ENCODE data around the gene GGT5.

GGT5 gene

DNA sequence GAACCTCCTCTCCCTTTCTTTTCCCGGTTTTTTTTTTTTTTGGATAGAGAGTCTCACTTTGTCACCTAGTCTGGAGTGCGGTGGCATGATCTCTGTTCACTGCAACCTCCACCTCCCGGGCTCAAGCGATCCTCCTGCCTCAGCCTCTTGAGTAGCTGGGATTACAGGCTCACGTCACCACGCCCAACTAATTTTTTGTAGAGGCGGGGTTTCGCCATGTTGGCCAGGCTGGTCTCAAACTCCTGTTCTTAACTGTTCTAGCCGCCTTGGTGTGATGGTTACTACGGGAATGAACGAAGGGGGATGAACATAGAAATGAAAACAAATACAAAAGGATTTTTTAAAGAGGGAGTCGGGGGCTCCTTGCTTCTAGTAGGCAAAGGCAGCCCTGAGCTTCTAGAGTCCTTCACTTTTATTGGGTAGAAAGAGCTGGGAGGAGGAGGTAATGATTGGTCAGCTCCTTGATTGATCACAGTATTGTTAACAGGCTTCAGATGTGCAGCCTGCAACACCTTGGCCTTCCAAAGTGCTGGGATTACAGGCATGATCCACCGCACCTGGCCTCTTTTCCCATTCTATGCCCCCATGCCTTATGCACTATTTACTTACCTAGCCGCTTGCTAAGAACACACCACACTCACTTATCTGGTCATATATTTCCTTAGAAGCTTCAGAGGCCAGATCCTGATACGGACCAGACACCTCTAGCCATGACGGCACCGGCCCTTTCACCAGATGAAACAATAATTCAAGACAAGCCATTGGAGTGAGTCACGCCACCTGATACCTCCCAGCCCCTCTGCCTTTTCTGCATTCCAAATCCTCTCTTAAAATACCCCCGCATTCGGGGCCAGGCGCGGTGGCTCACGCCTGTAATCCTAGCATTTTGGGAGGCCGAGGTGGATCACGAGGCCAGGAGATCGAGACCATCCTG lies 42.9 kb downstream of the GGT5 start:
- TF ChIP-seq, protein P1, sequence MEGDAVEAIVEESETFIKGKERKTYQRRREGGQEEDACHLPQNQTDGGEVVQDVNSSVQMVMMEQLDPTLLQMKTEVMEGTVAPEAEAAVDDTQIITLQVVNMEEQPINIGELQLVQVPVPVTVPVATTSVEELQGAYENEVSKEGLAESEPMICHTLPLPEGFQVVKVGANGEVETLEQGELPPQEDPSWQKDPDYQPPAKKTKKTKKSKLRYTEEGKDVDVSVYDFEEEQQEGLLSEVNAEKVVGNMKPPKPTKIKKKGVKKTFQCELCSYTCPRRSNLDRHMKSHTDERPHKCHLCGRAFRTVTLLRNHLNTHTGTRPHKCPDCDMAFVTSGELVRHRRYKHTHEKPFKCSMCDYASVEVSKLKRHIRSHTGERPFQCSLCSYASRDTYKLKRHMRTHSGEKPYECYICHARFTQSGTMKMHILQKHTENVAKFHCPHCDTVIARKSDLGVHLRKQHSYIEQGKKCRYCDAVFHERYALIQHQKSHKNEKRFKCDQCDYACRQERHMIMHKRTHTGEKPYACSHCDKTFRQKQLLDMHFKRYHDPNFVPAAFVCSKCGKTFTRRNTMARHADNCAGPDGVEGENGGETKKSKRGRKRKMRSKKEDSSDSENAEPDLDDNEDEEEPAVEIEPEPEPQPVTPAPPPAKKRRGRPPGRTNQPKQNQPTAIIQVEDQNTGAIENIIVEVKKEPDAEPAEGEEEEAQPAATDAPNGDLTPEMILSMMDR (IDR thresholded peaks at IDR 0.05; ENCODE audit: control extremely low read depth, extremely low read depth, low read depth, missing control alignments), result no peak
- CTCF ChIA-PET, result interaction anchor here (0.9 kb wide), 1 partner anchor 29 kb away, joined by 4 read pairs; no protein-coding TSS in a partner anchor
- no peak for DNase-seq (ENCODE audit: extremely low spot score)
- POLR2A ChIA-PET, result no interaction called here

DNA sequence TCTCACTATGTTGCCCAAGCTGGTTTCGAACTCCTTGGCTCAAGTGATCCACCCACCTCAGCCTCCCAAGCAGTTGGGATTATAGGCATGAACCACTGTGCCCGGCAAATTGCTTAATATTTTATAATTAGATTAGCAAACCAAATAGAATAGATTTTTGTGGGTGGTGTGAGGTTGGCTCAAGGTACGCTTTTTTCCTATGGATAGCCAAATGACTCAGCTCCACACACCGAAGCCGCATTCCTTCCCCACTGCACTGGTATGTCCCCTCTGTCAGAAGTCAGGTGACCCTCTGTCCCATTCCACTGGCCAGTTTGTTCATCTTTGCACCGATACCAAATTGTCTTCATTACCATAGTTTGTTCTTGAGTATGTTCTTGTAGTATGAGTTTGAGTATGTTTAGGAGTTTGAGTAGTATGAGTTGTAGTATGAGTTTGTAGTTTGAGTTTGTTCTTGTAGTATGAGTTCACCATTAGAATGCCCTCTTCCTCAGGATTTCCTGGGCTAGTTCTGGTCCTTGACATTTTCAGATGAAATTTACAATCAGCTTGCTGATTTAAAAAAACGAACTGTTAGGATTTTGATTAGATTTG lies 44.2 kb downstream of the GGT5 start:
- CTCF ChIA-PET, result interaction anchor here (1.3 kb wide), 1 partner anchor 10 kb away, joined by 4 read pairs; no protein-coding TSS in a partner anchor
- POLR2A ChIA-PET, result no interaction called here
- no peak for DNase-seq (ENCODE audit: extremely low spot score)
- TF ChIP-seq, protein P1 (IDR thresholded peaks at IDR 0.05; ENCODE audit: control extremely low read depth, extremely low read depth, low read depth, missing control alignments), result no peak

DNA sequence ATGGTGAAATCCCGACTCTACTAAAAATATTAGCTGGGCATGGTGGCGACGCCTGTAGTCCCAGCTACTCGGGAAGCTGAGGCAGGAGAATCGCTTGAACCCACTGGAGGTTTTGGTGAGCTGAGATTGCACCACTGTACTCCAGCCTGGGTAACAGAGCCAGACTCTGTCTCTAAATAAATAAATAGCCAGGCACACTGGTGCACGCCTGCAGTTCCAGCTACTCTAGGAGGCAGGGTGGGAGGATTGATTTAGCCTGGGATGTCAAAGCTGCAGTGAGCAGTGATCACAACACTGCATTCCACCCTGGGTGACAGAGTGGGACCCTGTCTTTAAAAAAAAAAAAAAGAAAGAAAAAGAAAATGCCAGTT lies 46.2 kb downstream of the GGT5 start:
- ChIA-PET CTCF (interaction anchor here (1.1 to 1.5 kb wide), 3 partner anchors 9 to 36 kb away, joined by 4 to 10 read pairs (median 5); no protein-coding TSS in a partner anchor), POLR2A (no interaction called here)

DNA sequence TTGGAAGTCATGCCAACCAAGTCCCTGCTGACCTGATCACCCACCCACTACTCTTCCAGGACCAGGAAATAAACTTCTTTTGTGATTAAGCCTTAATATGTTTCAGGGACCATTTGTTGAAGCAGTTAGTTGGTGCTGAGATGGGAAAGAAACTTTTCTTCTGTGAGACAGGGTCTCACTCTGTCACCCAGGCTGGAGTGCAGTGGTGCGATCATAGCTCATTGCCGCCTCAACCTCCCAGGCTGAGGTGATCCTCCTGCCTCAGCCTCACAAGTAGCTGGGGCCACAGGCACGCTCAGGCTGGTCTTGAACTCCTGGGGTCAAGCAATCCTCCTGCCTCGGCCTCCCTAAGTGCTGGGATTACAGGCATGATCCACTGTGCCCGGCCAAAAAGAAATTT lies 53.0 kb downstream of the GGT5 start:
- TF ChIP-seq, protein P1 (IDR thresholded peaks at IDR 0.05; ENCODE audit: control extremely low read depth, extremely low read depth, low read depth, missing control alignments), result no peak
- ChIA-PET POLR2A (interaction anchor here (0.5 kb wide), 1 partner anchor 267 kb away, joined by 3 read pairs; no protein-coding TSS in a partner anchor), CTCF (interaction anchor here (1.1 to 4.1 kb wide), 2 partner anchors 40 to 48 kb away, joined by 3 to 22 read pairs; no protein-coding TSS in a partner anchor)
- no peak for DNase-seq (ENCODE audit: extremely low spot score)

More for the DNA sequence above, 46.2 kb downstream of the GGT5 start:
- TF ChIP-seq, protein P1 (IDR thresholded peaks at IDR 0.05; ENCODE audit: control extremely low read depth, extremely low read depth, low read depth, missing control alignments), result no peak
- no peak for DNase-seq (ENCODE audit: extremely low spot score)

DNA sequence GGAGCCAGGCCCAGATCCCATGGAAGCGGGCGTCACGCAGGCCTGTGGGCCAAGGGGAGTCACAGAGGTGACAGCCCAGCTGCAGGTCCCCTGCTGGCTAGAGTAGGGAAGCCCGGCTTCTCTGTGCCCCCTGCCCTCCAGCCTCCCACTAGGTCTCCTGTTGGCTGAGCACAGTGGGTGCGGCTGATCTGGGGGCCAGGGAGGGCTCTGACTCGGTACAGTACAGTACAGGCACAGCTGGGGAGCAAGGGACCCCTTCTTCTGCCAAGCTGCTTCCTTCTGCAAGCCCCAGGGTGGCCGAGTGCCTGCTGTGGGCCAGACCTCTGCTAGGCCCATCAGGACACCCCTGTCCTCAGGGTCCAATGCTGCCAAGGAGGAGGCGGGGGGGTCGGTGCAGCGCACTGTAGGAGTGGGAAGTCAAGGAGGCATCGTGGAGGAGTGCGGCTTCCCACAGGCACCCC lies 53.5 kb downstream of the GGT5 start:
- ChIA-PET CTCF (interaction anchor here (0.8 to 4.1 kb wide), 5 partner anchors 9 to 51 kb away, joined by 3 to 22 read pairs (median 4); no protein-coding TSS in a partner anchor), POLR2A (interaction anchor here (0.5 kb wide), 1 partner anchor 267 kb away, joined by 3 read pairs; no protein-coding TSS in a partner anchor)
- TF ChIP-seq, protein P1 (IDR thresholded peaks at IDR 0.05; ENCODE audit: control extremely low read depth, extremely low read depth, low read depth, missing control alignments), result no peak
- no peak for DNase-seq (ENCODE audit: extremely low spot score)

DNA sequence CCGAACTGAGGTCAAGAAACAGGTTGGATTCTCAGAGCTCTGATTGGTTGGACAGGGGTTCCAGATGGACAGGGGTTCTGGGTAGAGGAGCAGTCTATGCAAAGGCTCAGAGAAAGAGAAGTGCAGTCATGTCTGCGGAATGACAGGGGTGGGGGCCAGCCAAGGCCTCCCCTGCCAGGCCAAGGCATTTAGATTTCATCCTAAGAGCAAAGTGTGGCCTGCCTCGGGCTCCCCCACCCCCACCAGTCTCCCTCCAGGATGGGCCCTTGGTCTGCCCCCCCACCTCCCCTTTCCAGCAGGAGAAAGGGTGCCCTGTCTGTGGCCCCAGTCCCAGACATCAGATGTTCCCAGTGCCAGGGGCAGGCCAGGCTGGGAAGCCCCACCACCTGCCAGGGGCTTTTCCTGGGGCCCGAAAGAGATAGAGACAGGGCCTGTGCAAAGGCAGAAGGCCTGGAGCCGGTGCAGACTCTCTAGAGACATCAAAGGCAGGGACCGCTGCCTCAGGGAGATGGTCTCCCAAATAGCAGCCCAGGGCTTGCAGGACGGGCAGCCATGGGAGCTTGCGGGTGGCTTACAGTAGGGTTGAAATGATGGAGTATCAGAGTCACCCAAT lies 54.2 kb downstream of the GGT5 start:
- ChIA-PET POLR2A (no interaction called here), CTCF (interaction anchor here (0.7 to 4.1 kb wide), 17 partner anchors 8 to 568 kb away, joined by 3 to 22 read pairs (median 4); no protein-coding TSS in a partner anchor)
- DNase-seq (ENCODE audit: extremely low spot score), result no peak
- TF ChIP-seq, protein P1 (IDR thresholded peaks at IDR 0.05; ENCODE audit: control extremely low read depth, extremely low read depth, low read depth, missing control alignments), result no peak

All from GM10248 (cell line).